Erythroblast (primary cell): ENCODE data around the gene PES1.

Experiments used
- DNase-seq, 2 experiments: peaks; one replicate each; lab custom pipeline; 2025; lab: John Stamatoyannopoulos, UW
- GATA1 ChIP-seq: IDR thresholded peaks from 2 replicates; pipeline ENCODE4 v1.6.1; 2011; ENCODE audit warnings: low read depth, mild to moderate bottlenecking, control low read depth, low read length, moderate library complexity
- POLR2A ChIP-seq: IDR thresholded peaks from 2 replicates; pipeline ENCODE4 v1.6.1; 2011; ENCODE audit warnings: mild to moderate bottlenecking, low read length

The PES1 gene

DNA sequence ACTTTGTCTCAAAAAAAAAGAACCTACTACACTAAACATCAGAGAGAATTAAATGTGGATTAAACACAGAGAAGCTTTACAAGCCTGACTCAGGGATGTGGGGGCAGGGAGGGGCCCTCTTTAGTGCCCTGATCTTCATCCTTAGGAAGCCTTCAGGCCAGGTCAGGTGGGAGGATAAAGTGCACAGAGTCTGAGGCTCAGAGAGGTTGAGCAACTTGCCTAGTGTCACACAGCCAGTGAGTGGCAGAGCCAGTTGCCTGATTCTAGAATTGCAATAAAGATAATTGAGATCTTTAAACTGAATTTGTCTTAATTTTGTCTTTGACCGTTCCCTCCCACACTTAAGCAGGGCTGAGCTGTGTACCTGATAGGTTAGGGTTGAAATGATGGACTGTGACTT lies 52.3 kb downstream of the PES1 start:
- no peak for DNase-seq
- no peak for TF ChIP-seq GATA1
- no peak for TF ChIP-seq POLR2A

DNA sequence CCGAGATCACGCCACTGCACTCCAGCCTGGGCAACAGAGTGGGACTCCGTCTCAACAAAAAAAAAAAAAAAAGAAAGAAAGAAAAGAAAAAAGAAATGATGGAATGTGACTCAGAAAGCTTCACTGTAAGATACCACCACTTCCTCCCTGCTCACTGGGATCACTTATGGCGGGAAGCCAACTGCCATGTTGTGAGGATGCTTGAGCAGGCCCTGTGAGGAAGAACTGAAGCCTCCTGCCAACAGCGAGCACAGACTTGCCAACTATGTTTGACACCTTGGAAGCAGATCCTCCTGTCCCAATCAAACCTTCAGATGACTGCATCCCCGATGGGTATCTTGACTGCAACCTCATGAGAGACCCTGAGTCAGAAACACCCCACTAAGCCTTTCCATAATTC lies 53.4 kb downstream of the PES1 start:
- no peak for DNase-seq
- TF ChIP-seq POLR2A (no peak), GATA1 (no peak)

DNA sequence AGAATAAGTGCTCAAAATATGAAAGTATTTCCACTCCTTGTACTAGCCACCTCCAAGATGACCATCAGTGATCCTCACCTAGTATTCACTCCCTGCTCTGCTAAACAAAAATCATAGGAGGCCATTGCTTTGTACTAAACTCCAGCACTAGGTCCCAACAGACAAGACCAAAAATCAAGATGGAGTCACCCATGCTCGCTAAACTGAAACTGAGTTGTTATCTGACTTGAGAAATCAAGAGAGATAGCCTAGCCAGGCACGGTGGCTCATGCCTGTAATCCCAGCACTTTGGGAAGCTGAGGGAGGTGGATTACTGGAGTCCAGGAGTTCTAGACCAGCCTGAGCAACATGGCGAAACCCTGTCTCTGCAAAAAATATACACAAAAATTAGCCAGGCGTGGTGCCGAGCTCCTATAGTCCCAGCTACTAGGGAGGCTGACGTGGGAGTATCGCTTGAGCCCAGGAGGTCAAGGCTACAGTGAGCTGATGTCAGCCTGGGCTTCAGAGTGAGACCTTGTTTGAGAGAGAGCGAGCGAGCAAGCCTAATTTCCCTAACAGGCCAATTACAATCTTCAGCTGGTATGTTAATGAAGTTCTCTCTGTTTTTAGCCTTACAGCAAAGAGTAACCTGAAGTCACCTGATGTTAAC lies 54.5 kb downstream of the PES1 start:
- DNase-seq: no peak
- TF ChIP-seq GATA1 (no peak), POLR2A (no peak)

DNA sequence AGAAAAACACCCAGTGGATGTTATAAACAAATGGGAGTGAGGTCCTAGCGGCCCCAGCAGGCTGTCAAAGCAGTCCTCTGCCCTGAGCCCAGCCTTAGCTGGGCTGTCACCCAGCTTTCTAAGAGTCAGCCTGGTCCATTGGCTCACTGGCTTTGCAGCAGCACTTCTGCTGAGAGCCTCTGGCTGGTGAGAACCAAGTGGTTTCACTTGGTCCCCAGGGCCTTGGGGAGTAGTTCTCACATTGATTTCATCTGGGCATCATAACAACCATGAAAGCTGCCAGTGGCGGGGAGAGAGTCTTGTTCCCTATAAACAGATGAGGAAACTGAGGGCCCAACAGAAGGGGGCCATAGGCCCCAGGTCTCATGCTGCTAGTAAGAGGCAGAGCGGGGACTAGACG lies 56.5 kb downstream of the PES1 start:
- DNase-seq: no peak
- no peak for TF ChIP-seq POLR2A
- TF ChIP-seq GATA1: no peak

DNA sequence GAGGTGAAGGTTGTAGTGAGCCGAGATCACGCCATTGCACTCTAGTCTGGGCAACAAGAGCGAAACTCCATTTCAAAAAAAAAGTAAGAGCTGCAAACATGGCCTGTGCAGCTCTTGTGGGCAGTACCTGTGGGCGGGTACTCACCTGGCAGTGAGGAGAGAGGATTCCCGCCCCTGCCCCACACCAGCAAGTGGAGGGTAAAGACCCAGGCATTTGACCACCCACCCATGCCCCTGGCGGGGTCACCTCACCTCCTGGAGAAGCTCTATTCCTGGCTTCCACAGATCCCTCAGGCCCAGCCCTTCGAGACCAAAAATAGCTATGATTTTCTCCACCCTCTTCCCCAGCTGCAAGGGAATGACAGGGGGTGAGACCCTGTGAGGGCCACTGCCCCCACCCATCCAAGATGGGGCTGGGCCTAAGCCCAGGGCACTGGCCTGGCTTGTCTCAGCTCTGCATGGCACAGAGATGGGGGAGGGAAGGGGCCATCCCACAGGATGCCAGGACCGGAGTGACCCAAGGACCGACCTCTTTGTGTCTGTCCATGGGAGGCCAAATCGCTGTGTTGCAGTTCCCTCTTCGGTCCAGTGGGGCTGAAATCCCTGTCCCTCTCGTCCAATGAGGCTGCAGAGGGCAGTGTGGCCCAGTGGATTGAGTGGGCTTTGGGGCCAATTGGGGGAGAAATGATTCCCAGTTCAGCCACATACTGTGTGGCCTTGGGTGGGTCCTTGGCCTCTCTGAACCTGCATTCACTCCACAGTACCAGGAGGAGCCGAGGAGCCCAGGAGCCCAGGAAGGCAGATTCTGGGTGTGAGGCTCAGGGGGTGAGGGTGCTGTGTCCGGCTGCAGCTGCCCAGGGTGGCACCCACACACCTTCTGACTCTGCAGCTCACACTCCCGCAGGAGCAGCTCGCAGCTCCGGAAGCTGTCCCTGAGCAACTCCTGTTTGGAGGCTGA lies 59.8 kb downstream of the PES1 start:
- no peak for DNase-seq
- no peak for TF ChIP-seq POLR2A
- TF ChIP-seq GATA1: no peak

DNA sequence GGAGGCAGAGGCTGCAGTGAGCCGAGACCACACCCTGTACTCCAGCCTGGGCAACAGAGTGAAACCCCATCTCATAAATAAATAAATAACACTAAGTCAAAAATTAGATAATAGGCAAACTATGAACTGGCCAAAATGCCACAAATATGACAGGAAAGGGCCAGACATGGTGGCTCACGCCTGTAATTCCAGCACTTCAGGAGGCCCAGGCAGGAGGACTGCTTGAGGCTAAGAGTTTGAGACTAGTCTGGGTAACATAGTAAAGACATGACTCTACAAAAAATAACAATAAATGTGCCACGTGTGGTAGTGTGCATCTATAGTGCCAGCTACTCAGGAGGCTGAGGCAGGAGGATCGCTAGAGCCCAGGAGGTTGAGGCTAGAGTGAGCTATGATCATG lies 65.1 kb downstream of the PES1 start:
- TF ChIP-seq POLR2A: no peak
- TF ChIP-seq GATA1: no peak
- DNase-seq: no peak
